Fibroblast of skin of scalp (primary cell): ENCODE data around the gene RUFY4.
"Not testable (repeated sequence)": the region's sequence is repeated elsewhere in the genome, so short reads cannot be mapped to it uniquely, and the experiment has no call there.

Source experiments
- DNase-seq: peaks from one replicate; pipeline ENCODE4 v3.0.0-alpha.2; 2013

RUFY4 gene

DNA sequence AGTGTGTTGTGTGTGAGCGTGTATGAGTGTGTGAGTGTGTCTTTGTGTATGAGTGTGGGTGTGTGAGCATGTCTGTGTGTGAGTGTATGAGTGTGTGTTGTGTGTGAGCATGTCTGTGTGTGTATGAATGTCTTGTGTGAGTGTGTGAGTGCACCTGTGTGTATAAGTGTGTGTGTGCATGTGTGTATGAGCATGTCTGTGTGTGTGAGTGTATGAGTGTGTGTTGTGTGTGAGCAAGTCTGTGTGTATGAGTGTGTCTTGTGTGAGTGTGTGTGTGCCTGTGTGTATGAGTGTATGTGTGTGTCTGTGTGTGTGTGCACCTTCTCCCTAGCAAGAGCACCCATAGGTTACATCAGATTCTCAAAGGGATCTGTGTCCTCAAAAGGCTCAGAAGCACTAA is 37.8 kb upstream of the RUFY4 start:
- no peak for DNase-seq

DNA sequence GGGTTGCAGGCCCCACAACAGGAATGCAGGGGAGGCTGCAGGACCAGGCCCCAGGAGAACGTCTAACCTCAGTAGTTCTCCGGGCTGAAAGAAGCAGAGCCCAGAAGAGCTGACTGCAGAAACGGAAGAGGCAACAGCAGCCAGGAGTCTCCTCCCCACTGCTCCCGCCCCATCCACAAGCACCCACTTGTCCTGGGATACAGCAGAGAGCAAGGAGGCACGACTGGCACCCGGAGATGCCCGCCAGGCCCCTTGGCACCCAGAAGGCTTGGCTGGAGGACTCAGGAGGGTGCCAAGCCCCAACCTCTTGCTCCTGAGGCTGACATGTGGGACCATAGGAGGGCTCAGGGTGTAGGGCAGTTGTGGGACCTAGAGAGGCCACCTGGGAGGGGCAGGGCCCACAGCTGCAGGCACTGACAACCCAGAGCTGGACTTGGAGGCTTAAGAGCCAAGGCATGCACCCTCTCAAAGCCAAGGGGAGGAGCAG is 37.2 kb upstream of the RUFY4 start:
- DNase-seq, result no peak

DNA sequence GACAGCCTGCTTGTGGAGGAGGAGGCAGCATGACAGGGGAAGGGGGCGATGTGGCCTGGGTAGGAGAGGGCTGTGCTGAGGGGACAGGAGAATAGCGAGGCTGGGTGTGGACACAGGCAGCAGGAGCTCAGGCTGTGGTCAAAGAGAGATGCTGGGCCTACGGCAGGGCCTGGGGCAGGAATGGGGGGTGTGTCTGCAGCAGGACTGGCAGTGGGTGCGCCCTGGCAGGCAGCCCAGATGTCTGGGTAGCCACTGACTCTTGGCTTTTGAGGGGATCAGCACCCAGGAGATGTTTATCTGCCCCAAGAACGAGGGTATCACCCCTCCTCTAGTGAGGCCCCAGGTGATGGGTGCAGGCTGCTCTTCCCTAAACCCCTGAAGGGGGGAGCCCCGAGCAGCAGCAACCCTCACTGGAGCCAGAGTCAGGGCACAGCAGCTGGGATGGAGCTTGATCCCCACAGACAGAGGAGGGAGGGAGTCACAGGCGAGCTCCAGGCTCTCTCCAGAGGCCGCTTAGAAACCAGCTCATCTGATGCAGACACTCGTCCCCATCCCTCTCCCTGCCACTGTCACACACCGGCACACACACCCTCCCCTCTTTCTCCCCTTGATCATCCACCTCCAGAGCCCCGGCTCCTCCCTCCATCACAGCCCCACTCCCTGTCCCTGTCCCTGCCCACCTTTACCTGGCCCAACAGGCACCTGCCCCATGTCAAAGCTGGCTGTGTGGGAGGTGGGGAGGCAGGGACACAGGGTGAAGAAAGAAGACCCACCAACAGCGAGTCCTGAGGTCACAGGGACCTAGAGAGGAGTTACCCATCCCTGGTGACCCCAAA is 36.5 kb upstream of the RUFY4 start:
- DNase-seq, result no peak

DNA sequence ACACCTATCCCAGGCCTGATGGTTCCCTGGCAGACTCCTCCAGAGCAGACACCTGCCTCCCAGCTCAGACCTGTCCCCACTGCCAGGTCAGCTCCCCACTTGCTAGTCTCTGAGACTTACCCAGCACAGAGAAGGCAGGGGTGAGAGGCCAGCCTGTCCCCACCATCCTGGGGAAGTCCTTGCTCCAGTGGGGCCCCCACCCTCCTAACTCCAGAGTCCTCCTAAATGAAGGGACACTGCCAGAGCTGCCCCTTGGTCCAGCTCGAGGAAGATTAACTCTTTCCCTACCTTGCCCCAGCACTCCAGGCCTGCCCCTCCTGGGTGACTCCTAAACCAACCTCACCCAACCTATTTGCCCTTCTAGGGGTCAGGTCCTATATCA is 35.9 kb upstream of the RUFY4 start:
- no peak for DNase-seq

DNA sequence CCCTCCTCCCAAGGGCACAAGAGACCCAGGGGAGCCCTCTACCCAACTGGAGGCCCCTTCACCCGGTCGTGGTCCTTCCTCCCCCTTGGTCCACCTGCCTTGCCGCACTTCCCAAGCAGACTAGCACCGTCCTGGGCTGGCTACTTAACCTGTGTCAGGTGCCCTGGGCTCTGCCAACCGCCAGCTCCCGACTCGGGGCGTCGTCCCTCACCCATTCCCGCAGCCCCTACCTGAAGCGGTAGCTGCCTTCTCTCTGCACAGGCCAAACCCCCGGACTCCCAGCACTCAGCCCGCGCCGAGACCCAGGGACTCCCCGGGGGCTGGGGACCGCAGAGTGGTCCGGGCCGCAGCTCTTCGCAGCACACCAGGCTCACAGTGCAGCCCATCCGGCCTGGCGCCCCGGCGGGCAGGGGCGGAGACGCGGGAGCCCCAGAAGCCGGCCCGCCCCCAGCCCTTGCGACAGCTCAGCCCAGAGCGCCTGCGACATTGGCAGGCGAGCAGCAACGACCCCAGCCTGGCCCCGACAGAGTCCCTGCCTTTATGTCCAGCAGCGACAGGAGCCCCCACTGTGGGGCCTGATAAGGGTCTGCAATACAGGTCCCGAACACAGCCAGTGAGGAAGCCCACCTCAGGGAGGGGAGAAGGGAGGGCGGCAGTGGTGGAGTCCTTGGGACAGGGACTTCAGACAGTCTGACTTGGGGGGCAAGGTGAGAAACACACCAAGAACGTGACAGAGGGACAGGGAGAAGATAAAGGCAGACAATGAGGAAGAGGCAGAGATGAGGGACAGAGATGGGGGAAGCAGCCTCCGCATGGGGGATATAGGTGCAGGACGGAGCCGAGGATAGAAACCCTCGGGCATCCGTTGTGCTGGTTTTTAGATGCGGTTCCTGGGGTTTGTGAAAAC is 35.2 kb upstream of the RUFY4 start:
- no peak for DNase-seq

DNA sequence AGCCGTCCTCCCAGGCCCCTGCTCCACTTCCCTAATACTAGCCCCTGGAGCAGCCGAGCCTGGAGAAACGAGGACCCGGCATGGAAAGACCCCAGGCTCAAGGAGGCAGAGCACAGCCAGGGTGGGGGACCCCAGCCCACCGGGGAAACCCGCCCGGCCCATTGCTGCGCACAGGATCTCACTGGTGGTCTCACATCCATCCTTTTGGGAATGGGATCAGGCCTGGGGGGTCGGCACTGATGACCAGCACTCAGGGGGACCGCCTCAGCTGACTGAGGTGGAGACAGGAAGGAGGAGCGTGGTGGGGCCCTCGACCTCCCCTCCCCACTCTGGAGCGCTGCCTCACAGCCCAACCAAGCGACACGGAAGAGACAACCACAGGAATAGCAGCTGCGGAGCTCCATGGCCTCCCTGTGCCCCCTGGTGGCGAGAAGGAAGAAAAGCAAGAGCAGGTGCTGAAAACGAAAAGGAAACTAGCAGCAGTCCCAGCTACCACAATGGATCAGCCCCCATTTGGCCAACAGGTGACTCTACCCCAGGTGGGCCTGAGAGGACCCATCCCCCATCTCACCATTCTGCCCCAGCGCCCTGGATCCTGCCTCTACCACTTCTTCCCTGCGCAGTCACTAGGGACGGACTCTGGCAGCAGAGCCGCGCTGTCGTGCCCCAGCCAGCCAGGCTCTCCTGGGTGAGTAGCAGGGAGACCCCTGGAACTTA is 34.4 kb upstream of the RUFY4 start:
- DNase-seq, result peak; percentile 85

DNA sequence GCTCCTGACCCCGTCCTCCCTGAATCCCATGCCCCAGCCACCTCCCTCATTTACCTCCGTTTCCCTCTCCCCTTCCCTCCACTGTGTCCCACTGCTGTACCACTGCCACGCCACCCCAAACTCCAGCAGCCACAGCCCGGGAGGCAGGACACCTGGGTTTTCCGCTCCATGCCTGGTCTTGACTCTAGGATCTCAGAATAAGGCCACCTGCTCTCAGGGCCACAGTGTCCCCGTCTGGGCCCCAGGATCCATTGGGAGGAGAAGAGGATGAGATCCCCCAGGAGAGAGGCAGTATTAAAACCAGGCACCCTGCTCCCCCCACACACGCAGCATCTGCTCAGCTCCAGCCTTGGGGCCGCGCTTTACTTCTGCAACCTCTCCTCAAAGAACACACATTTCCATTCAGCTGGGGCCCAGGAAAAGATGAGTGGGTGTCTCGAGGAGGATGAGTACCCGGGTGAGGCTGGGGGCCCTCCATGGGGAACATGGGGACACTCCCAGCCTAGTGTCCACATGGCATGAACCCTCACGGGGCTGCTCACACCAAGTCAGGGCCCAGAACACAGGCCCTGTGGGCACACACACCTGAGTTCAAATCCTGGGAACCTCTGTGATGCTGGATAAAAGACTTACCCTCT is 33.5 kb upstream of the RUFY4 start:
- no peak for DNase-seq

DNA sequence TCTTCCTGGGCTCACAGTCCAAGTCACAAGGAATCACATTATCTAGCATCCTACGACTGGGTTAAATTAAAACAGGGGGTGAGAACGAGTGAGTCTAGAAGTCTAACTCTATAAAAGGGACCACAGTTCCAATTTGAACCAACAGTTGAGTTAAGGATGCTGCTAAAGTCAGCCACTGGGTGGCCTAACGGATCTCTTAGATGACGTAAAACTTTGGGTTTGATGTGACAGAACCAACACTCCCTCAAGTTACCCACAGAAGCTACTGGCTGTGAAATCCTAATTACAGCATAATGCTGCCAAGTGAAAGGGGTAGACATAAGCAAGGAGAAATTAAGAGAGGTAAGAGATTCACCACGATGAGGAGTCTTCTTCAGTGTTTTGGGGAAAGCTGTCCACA is 32.7 kb upstream of the RUFY4 start:
- no peak for DNase-seq

DNA sequence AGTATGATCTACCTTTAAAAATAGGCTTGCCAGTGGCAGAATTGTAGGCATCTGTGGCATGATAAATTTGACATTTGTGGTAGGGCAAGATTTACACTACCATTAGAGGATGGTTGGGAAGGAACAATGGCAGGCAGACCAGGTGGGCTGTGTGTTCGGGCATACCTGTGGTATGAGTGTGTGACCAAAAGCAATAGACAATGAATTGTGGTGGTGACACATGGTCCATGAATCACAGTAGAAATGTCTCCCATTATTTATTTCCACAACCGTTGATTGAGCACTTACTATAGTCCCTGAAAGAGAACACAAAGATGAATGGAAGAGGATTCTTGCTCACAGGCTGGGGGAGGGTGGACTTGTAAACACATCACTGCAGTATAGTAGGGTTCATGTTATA is 29.9 kb upstream of the RUFY4 start:
- DNase-seq, result peak; percentile 20

DNA sequence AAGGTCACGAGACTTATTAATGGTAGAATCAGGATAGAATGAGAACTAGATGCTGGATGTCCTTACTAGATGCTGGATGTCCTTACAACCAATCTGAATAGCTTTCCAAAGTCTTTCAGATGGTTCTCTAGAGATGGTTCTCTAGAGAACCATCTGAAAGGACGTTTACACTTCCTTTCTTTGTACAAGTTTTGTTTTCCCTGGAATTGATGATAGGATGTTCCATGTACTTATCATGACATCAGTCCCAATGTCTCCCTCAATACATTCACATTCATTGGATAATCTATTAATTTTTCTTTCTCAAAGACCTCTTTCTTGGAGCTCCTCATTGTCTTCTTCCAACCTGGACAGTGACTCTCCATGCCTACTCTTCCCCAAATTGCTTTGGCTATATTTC is 28.2 kb upstream of the RUFY4 start:
- DNase-seq, result no peak

DNA sequence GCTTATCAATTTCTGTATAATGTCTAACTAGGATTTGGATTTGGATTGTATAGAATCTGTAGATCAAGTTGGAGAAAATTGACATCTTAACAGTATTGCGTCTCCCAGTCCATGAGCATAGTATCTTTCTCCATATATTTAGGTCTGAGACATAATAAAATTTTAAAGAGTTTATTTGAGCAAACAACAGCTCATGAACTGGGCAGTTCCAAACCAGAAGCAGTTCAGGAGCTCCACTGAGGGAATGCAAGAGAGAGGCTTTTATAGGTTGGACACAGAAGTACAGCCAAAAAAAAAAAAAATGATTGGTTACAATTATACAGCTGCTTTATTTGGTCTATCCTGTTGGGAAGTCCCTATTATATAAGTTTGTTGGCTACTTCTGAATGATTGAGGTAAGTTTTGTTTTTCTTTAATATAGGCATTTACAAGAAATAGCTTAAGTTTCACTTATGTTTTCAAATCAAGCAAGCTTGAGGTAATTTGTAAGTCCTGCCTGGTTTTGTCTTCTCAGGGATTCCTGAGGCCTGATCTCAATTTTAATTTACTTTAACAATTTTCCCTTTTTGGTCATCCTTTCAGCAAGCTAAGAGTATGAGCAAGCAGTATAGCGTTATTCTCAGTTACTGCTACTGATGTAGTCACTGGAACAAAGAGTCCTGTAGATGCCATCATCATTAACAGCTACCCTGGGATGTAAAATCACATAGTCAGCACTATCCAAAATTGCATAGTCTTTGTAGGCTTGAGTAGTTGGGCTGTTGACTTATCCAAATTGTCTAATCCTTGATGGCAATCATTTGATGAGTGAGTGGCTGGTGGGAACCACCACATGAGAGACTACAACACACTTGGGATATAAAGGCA is 27.5 kb upstream of the RUFY4 start:
- DNase-seq, result no peak

DNA sequence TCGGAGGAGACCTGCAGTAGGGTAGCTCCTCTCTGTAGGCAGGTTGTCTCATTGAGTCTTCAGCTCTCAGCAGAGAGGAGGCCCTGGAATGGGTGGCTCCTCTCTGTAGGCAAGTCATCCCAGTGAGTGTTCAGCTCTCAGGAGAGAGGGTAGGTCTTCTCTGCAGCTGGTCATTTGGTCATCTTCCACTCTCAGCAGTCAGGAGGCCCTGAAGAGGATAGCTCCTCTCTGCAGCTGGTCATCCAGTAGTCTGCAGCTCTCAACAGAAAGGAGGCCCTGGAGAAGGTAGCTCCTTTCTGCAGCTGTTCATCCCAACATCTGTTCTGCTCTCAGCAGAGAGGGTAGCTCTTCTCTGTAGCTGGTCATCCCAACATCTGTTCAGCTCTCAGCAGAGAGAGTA is 26.0 kb upstream of the RUFY4 start:
- DNase-seq, result no peak

DNA sequence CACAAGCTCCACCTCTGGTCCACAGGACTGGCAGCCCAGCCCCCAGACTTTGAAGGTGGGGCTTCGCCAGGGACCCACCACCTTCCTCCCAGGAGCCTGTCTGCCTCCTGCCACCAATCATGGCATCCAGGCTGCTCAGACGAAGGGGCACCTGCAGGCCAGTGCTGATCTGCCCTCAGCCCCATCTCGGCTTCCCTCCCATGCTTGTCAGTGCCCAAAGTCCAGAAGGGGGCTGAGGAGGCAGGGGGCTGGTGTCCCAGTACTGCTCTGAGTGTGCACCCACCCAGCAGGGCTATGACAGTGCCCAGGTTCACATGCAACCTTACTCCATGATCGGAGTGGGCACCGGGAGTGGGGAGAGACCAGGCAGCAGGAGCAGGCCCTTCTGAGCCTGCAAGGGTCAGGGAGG is 25.3 kb upstream of the RUFY4 start:
- no peak for DNase-seq

DNA sequence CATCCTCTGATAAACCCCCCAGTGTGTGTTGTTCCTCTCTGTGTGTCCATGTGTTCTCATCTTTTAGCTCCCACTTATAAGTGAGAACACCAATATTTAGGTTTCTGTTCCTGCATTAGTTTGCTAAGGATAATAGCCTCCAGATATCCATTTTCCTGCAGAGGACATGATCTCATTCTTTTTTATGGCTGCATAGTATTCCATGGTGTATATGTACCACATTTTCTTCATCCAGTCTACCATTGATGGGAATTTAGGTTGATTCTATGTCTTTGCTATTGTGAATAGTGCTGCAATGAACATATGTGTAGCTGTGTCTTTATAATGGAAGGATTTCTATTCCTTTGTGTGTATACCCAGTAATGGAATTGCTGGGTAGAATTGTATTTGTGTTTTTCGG is 24.5 kb upstream of the RUFY4 start:
- DNase-seq, result not testable (repeated sequence)

DNA sequence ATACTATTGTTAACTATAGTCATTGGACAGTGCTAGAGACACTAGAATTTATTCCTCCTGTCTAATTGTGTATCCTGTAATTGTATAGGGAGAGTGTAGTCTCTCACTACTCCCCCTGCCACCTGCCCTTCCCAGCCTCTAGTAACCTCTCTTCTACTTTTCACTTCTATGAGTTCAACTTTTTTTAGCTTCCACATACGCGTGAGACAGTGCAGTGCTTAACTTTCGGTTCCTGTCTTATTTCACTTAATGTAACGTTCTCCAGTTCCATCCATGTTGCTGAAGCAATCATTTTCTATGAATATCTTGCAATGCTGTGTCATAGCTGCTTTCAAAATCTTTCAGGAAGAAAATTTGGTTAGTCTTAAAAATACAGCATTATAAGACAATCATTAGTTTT is 22.8 kb upstream of the RUFY4 start:
- DNase-seq, result no peak

DNA sequence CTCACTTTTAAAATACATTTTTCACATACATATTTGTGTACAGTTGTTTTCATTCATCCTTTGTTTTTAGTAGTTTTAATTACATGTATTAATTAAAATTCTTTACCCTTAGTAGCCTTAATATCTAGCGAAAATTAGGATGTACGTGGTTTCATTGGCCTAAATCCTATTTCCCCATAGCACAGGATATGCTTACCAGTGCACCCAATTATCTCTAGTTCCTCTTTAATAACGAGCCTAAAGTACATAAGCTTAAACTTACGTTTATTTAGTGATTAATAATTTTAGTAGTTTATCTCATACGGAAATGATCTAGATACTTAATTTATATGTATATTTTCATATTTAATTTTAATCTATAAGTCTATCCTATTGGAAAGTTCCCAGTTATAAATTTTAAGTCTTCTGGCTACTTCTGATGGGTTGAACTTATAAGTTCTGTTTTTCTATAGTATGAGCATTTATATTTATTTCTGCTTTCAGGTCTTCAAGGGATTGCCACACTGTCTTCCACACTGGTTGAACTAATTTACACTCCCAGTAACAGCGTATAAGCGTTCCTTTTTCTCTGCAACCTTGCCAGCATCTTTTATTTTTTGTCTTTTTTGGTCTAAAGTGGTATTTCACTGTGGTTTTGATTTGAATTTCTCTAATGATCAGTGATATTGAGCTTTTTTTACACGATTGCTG is 21.4 kb upstream of the RUFY4 start:
- DNase-seq, result no peak

DNA sequence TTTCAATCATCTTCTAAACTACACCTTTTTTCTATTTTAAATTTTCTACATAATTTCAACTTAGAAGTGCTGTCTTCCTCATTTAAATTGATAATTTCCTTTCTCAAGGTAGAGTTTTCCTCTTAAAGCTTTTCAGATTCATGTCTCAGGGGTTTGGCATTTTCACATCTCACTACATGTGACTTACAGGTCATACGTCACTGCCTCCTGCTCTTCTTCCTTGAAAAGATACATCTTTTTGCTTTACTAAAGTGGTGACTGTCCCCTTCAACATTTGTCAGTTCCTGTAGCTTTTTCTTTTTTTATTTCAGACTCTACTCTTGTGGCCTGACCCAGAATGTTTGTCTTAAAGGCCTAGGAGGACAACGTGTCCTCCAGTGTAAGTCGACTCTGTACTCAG is 17.1 kb upstream of the RUFY4 start:
- no peak for DNase-seq

DNA sequence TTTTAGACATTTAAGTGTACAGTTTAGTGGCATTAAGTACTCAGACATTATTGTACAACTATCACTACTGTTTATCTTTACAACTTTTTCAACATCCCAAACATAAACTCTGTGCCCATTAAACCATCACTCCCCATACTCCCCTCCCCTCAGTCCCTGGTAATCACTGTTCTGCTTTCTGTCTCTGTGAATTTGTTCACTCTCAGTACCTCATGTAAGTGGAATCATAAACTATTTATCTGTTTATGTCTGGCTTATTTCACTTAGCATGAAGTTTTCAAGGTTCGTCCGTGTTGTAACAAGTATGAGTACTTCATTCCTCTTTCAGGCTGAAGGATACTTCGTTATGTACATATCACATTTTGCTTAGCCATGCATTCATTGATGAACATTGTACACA is 9.8 kb upstream of the RUFY4 start:
- DNase-seq, result no peak

DNA sequence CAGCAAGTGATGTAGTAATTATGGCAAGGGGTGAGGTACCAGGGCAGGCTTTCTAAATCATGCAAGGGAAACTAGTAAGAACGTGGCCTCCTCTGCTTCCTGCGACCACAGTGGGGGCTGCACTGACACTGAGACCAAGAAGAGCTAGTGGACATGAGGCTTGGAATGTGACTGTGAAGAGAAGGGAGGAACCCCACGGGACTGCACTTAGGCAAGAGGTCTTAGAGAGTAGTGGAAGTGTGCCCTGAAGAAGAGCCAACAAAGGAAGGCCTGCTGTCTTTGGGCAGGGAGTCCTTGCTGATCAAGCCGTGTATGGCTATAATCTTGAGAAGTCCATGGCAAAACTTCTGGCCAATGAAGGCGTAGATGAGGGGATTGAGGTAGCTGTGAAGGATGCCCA is 8.9 kb upstream of the RUFY4 start:
- no peak for DNase-seq

DNA sequence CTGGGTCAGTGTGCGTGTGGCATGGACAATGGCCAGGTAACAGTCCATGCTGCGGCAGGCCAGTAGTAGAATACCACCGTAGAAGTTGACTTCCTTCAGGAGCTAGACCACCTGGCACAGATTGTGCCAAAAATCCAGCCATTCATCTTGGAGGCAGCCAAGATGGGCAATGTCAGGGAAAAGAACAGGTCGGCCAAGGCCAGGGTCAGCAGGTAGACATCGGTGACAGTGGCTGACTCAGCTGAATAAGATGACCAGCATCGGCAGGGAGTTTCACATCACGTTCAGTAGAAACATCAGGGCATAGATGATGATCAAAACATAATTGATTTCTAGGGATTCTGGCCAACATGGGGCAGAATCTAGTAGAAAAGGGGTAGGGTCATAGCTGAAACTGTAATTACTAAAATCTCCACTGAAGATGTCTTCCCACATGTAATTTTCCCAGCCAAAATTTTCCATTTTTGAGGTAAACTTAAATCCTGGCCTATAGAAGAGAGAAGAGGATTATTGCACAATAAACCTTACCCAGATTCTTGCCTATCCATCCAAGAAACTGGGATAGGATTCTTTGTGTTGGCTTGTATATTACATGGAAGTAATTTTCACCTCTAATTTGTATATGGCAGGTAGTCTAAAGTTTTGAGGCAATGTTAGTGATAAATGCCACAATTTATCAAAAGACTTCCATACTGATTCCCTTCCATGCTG is 7.9 kb upstream of the RUFY4 start:
- DNase-seq, result no peak
